Measurements from ENCODE around the gene ZNF362.

ZNF362 gene

DNA sequence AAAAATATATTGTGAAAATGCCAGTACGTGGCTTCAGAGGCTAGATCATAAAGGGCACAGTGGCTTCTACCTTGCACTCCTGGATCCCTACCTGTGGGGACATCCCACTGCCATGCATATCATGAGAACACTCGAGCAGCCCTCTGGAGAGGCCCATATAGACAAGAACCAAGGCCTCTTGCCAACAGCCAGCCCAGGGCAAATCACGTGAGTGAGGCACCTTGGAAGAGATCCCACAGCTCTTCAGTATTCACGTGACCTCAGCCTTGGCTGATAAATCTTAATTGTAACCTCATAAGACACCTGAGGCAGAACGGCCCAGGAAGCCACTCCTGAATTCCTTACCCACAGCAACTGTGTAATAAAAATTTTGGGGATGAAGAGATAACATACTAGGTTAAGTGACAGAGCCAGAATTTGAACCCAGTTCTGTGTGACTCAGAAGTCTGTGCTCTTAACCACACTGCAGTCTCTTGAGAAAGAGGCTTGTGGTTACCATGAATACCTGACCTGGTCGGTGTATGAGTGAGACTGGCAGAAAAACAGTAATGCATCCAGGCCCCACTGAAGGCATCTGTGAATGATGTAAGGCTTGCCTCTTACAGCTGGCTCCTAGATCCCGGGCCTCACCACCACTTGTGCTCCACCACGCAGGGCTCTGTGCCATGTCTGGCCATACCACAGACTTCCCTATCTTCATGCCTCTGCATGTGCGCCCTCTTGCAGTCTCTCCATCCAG is 71.5 kb downstream of the ZNF362 start:
- no peak for DNase-seq (ENCODE audit: low read depth)

DNA sequence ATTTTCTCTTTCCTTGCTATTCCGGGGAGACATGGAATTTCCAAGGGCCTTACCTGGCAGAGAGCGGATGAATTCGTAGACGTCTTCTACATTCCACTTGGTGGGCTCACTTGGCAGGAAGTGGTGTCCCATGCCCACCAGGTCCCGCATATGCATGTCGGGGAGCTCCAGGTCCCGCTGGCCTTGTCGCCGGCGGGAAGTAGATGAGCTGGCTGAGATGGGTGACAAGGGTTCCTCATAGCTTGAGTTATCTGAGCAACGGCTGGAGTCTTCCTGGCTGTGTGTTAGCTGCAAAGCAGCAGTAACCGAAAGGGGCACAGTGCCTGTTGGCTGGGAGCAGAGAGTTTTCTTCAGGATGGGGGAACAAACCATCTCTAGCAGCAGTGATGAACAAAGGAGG is 72.5 kb downstream of the ZNF362 start:
- DNase-seq (ENCODE audit: low read depth): no peak

DNA sequence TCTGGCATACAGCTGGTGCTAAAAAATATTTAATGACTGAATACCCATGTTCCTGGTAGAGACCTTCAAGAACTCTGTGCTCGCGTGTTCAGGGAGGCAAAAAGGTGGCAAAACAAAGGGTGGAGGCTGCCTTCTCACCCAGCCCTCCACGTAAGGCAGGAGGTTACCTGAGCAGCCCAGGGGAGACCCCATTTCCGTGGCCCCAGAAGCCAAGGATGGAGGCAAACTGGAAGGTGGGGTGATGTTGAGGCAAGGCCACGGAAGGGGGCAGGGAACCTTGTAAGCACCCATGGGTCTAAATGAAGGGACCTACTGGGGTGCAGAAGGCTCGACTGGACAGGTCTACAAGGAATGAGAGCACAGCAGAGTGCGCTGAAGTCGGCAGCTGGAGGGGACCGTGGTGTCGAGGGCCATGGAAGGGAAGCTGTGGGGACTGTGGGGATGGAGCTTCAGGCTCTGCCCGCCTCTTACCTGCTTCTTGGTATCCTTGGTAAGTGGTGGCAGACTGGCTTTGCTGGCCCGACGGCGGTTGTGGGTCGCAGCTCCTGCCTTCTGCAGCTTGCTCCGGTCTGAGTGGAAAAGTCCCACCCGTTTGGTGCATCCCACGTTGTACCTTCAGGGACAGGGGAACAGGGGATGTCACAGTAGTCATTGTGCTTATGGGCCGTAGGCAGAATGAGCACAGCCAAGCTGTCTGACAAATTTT is 73.5 kb downstream of the ZNF362 start:
- DNase-seq (ENCODE audit: low read depth): no peak

DNA sequence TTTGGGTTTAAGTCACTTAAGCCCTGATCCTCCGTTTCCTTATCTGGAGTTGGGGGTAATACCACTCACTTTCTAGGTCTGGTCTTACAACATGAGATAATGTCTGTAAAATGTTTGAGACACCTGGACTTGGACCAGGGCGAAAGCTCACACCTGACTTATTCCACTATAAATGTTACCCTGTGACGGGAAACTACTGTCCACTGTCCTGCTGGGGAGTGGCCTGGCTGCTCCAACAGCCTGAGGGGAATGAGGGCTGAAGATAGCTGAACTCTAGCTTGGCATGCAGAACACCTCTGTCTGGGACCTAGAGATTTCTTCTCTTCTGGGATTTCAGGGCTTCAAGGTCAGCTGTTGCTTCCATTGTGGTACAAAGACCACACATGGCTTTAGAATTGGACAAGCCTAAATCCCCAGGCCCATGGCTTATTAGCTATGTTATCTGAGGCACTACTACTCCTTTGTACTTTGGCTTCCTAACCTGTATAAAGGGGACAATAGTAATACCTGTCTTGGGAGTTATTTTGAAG is 74.1 kb downstream of the ZNF362 start:
- no peak for DNase-seq (ENCODE audit: low read depth)

DNA sequence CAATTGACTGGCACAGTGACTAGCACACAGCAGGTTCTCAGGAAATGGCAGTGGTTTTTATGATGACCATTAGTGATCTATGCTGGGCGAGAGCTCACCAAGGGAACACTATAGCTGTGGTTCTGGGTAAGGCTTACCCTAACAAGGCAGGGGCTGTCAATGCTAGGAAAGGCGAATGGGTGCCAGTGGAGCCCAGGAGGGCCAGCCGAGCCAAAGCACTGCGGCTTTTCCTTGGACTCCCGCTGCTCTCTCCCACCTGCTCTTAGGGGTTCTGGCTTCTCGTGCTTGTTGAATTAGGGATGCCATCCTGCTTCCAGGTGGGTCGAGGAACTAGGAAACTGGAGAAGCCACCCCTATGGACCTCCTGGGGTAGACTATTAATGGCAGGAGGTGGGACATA is 74.6 kb downstream of the ZNF362 start:
- no peak for DNase-seq (ENCODE audit: low read depth)

DNA sequence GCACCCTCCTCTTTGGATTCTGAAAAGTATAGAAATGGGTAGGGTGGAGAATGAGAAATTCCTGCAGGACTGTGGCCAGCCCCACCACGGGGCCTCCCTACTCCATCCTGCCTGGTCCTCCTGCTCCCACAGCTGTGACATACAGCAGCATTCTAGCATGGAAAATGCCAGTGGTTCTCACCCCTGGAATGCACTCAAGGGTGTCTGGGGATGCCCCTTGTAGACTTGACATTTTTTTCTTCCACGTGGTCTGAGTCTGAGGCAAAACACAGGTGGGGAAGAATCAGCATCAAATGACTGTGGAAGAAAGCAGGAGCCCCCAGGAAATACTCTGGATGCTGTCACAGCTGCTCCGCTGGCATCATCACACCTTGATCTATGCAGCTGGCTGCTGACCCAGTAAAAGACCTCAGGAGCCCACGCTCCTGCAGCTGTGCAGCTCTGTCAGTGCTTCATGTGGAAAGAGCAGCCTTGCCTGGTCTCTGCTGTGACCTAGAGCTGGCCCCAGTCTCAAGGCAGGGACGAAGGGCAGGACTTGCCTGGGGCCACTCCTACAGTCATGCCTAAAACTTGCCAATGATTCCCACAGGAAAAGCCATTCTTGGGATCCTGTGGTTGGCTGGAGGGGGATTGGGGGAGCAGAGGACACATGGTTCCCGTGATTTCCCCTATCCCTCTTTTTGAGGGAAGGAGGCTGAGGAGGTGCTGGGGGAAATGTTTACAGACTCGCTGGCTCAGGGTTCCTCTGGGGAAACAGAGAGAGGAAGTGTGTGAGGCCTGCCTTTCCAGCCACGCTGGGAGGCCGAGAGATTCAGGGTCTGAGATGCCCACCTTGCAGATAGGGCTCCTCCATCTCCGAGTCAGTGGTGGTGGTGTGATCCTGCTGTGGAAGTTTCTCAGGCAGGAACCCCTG is 75.4 kb downstream of the ZNF362 start:
- DNase-seq (ENCODE audit: low read depth): no peak

DNA sequence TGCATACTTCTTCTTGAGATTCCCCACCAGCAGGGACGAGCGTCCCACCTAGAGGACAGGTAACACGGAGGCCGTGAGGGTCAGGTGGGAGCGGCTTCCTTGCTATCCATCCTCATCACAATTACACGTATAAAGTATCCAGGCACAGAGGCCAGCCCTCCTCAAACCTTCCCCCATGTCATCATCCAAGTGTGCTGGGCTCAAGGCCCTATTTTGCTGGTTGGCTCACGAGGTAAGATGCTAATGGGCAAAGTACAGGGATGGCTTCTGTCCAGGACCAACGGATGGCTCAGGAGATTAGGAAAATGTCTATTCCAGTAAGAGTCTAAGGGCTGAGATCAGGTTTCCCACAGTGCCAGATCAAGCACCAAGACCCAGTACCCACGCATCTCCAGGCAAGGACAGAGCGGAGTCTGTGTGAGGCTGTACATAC is 76.1 kb downstream of the ZNF362 start:
- DNase-seq (ENCODE audit: low read depth): no peak

DNA sequence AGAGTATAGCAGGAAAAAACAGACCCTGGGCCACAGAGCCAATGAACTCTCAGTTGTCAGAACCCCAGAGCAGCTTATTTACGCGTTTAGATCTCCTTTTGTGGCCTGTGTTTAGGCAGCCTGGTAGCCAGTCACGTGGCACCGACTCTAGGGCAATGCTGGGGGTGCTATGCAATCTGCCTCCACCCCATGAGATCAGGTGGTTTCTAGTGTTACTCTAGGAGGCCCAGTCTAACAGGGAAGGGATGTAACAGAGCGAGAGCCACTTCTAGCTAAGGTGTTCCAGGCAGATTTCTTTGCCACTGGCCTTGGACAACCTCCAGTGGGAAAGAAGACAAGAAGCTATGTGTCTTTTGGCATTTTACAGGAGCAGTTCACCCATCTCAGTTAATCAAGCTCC is 76.6 kb downstream of the ZNF362 start:
- no peak for DNase-seq (ENCODE audit: low read depth)

DNA sequence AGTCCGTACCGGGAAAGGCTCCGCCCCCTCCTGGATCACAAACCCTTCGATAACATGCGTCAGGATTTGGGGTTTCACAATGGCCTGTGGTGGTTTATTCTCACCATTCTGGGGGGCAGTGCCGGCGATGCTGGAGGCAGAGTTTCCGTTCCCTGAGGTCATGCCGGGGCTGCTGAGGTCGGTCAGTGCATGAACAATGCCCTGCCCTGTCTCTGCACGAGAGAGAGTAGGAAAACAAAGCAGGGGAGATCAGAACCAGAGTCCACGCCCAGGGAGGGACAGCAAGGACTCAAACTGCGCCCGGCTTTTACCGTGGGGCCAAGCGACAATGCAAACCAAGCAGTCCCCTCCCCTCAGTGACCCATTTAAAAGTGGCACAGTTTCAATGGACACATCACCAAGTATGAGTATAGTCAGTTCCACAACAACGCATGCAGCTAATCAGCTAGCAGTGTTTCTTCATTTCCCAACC is 77.8 kb downstream of the ZNF362 start:
- no peak for DNase-seq (ENCODE audit: low read depth)

DNA sequence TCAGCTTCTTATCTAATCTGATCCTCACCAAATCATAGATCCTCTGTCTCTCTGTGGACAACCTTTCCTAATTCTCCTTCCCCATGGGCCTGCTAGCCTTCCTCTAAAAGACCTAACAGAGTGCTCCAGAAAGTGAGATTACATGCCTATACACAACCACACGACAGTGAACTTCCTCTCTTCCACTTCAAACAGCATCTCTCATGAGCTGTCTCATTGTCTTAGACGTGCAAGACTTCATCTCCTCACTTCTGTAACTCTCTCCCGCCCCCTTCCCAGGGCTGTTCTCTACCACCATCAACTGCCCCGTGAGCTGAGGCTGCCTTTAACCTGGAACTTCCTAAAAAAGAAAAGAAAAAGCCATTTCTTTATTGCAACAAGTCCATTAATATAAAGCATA is 78.7 kb downstream of the ZNF362 start:
- DNase-seq (ENCODE audit: low read depth): no peak

DNA sequence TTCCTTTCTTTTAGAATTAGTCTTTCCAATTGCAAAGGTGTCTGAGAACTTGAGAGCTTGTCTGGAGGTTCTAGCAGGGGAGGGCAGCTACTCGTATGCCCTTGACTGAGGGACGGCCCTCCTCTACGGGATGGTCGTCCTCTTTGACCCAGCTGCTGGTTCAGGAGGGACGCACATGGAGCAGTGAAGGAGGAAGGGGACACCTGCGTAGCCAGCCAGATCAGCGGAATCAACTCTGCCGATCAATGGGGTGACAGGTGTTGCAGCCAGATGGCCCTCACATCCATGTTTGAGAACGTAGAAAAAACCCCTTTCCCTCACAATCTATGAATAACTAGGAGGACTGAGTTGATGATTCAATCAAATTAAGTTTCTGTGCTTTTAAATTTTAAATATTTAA is 80.3 kb downstream of the ZNF362 start:
- DNase-seq (ENCODE audit: low read depth): no peak

DNA sequence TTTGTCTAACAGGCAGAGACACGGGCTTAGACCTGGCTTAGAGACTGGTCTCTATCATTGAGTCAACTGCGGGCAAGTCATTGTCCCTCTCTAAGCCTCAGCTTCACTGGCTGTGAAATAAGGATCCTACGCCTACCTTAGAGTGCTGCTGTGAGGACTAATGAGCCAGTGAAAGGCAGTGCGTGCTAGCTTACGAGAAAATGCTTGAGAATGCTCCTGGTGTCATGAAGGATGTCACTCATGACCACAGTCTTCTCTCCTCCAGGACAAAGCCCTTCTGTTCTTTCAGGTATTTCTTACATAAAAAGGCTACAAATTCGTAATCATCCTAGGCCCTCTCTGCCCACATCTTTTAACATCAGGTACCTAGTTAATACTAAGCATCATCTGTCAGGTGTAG is 81.1 kb downstream of the ZNF362 start:
- DNase-seq (ENCODE audit: low read depth): no peak

DNA sequence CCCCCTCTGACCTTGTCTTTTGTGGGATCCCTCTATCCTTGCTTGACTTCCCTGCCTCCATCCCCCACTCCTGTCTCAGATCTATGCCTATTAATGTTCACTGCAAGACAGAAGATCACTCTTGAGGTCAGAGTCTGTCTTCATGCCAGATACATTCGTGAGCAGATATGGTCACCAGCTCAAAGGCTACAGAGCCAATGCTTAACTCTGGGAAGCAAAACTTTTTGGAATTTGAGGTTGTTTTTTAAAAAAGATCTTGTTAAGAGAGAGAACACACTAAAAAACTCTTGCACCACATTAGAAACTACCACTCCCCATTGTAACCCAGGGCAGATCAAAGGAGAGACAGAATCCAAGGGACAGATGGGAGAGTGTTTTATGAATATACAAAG is 81.8 kb downstream of the ZNF362 start:
- no peak for DNase-seq (ENCODE audit: low read depth)

DNA sequence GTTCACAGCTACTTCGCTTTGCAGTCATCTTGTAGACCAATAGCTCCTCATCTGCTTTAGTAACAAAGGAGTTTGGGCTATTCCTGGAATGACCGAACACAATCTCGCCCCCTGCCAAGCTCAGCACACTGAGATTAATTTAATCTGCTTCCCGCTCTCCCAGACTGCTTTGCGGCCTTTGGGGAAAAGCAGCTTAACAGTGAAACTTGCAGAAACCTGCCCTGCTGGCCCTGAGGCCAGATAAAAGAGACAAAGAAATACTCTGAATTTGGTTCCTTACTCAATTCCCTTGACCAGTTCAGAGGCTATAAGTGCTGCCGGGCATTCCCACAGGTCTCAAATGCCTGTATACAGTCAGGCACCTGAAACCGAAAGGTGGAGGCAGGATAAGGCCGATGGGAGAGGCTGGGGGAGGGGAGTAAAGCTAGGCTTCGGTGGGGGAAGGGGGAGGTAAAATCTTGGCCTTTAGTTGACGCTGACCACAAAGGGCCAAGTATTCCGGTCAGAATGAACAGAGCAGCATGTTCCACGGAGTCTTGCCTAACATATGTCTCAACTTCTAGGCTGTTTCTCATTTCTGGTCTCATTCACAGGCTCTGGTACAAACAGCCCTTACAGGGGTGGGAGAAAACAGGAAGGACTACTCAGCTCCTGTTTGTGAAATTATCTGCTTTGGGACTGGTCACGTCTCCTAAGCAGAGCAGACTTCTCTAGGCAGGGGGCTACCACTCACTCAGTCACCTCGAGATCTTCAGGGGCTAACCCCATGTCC is 82.3 kb downstream of the ZNF362 start:
- no peak for DNase-seq (ENCODE audit: low read depth)

DNA sequence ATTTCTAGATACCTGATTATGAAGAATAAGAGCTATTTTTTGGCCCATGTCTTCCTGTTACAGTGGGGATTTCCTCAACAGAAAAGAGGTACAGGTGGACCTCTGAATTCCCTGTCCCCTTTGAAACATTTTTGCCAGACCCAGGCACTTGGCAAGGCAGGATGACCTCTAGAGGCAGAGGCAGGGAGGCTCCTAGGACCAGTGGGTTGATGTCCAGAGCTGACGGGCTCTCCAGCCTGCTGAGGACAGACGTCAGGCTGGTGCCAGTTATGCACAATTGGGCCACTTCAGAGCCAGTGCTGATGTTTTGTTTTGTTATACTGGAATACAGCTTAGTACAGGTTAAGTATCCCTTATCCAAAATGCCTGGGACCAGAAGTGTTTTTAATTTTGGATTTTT is 83.1 kb downstream of the ZNF362 start:
- no peak for DNase-seq (ENCODE audit: low read depth)

DNA sequence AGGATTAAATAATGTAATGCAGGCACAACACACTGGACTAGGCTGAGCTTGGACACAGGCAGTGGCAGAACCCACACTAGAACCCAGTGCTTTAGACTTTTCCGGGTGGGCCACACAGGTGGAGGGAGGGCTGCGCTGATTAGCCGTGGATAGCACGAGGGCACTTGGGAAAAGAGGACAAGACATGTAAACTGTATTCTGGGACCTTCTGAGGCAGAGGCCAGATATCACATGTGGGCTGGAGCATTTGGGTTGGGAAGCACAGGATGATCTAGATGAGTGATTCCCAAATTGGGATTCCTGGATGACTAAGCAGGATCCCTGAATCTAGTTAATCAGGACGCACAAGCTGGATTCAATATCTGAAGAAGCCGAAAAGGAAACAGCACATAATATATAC is 84.9 kb downstream of the ZNF362 start:
- no peak for DNase-seq (ENCODE audit: low read depth)

DNA sequence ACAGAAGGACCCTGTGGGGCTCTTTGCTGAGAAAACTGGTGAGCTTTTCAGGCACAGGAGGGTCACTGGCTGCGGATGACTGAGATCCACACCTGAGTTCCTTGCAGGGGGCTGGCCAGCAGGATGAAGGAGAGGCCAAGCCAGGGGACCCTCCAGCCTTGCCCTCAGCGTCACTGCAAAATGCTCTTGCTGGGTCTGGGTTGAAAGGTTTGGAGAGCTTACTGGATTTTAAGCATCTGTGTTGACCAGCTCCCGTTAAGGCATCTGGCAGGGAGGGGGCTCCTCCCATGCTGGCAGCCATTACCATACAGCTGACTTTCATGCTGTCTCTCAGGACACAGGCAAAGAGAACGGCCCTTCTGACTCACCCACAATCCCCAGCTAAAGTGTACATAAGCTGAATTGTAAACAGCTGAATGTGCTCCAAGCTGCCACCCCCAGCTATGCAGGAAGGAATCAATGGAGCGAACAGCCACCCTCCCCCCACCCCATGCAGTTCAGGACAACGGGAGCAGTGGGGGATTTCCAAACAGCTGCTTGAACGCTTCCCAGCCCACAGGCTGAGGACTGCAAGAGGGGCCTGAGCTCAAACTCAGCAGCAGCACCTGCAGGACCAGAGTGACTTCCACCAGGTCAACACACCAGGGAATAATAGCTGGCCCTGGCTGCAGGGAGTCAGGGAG is 85.9 kb downstream of the ZNF362 start:
- DNase-seq (ENCODE audit: low read depth): no peak

DNA sequence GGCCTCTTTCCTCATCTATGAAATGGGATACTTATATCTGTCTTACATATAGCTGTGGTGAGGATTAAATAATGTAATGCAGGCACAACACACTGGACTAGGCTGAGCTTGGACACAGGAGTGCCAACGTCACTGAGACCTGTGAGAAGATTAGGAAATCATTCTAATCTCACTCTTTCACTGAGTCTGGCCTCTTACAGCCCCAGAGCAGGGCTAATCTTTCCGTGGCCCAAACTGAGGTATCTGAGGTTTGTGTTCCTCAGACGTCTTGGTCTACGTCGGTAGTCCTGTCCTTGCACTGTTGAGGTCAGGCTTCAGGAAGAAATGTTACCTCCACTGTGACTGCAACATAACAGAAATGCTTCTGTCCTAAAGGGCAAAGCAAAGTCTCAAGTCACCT is 87.2 kb downstream of the ZNF362 start:
- DNase-seq (ENCODE audit: low read depth): no peak

DNA sequence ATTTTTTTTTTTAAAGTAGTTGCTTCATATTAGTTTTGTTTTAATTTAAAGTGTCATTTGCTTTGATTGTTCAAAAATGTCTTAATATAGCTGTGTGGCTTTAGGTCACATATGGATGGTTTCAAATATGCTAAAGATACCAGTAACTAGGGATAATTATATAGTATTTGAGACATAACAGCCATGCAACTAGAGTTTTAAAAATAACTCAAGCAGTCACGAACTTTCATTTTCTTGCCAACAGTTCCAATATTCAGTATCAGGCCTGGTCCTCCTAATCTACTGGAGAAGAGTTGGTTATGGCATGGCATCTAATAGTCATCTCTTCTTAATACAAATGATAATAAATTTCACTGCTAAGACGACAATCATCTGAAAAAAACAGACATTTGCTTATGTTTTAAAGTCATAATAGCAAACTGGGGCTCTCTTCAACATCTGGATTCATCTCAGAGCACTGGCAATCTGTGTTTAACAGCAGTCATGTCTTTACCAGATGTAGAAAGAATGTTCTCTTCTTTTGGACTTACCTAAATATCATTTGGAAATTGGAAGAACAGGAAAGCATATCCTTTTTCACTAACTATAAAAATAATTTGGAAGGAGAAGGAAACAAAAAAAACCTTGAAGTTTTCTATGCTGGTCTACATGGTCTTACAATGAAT is 88.7 kb downstream of the ZNF362 start:
- no peak for DNase-seq (ENCODE audit: low read depth)

DNA sequence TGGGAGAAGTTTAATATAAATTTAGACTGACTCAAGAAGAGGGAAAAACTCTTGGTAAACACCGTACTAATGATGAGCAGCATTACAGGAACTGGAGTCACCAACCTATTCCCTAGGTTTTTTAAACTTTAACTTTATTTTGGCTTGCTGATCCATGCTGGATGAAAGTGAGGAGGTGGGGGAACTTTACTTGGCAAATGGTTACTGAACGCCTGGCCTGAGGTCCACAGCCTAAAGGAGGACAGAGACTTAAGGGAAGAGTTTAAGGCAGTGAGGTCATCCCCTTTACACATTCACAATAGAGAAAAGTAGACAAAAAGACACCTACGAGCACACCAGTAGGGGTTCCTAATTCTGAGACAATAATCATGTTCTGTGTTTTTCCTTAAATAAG is 90.2 kb downstream of the ZNF362 start:
- DNase-seq (ENCODE audit: low read depth): no peak
